ENCODE data around the gene EPS8L2.
"Not testable (repeated sequence)": the region's sequence is repeated elsewhere in the genome, so short reads cannot be mapped to it uniquely, and the experiment has no call there.

The EPS8L2 gene

DNA sequence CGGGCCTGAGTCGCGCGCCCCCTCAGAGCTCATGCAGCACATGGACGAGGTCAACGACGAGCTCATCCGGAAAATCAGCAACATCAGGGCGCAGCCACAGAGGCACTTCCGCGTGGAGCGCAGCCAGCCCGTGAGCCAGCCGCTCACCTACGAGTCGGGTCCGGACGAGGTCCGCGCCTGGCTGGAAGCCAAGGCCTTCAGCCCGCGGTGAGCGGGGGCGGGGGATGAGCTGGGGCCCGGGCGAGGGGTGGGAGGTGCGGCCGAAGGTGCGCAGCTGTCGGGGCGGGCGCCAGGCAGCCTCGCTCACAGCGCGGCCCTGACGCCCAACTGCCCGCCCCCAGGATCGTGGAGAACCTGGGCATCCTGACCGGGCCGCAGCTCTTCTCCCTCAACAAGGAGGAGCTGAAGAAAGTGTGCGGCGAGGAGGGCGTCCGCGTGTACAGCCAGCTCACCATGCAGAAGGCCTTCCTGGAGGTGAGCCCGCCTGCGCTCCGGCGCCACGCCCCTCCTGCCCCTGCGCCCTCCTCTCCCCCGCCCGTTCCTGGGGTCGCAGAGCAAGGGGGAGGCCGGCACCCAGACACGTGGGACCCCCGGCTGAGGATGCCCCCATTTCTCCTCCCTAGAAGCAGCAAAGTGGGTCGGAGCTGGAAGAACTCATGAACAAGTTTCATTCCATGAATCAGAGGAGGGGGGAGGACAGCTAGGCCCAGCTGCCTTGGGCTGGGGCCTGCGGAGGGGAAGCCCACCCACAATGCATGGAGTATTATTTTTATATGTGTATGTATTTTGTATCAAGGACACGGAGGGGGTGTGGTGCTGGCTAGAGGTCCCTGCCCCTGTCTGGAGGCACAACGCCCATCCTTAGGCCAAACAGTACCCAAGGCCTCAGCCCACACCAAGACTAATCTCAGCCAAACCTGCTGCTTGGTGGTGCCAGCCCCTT, 20.5 kb downstream of the EPS8L2 start:
- DNase-seq, result peak; percentile 71

DNA sequence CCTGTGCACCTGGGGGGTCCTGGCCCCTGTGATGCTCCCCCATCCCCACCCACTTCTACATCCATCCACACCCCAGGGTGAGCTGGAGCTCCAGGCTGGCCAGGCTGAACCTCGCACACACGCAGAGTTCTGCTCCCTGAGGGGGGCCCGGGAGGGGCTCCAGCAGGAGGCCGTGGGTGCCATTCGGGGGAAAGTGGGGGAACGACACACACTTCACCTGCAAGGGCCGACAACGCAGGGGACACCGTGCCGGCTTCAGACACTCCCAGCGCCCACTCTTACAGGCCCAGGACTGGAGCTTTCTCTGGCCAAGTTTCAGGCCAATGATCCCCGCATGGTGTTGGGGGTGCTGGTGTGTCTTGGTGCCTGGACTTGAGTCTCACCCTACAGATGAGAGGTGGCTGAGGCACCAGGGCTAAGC, 21.3 kb downstream of the EPS8L2 start:
- DNase-seq, result no peak

DNA sequence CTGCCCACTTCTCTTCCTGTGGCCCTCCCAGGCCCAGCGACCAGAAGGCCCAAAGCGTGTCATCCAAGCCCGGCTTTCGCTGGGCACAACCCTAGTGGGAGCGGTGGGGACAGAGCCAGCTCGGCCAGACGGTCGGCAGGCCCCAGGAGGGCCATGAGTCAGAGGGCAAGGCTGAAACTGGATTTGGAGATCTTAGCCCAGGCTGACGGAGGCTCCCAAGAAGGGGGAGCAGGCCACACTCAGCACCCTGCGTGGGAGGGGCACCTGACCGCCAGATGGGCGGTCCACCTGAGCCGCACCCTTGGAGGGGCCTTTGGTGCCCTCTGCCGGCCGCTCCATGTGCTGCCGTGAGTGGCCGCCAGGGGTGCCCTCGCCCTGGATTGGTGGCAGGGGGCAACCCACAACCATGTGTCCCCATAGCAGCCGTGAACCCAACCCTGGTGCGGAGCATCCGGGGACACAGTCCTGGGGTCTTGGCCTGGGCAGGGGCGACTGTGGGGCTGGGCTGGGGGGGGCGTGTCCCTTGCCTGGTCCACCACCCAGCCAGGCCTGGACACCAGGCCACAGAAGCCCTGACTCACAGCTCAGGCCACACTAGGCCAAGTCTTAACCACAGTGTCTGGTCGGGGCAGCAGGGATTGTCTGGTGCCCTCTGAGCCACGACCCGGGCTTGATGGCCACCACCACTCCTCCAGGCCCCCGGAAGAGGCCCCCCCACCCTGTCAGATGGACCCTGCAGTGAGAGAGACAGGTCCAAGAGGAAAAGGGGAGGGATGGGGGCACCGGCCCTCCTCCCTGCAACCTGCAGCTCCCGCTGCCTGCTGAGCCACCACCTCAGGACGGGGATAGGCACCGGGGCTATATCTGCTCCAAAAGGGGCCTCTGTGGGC, 22.1 kb downstream of the EPS8L2 start:
- peak; percentile 85 for DNase-seq

DNA sequence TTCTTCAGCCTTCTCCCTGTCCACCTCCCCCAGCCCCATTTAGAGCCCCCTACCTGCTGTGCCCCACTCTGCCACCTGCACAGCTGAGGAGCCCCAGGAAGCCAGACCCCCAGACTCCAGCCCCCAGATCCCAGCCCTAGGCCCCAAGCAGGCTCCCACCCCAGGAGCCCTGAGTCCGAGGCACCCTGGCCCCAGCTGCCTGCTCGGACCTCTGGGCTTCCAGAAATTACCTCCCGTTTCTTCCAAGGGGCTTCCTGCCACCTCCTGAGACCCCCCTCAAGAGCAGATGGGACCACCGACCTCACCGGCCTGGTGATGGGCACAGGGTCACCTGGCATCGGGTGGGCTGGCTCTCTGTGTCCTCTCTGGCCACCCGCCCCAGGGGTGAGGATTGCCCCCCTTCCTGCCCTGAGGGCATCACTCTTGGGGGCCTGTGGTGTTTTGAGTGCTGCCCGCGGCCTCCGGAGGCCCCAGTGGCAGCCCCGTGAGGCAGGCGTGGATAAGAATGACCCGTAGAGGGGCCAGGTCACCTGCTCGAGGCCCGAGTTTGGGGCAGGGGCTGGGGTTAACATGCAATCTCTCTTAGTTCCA, 23.0 kb downstream of the EPS8L2 start:
- no peak for DNase-seq

DNA sequence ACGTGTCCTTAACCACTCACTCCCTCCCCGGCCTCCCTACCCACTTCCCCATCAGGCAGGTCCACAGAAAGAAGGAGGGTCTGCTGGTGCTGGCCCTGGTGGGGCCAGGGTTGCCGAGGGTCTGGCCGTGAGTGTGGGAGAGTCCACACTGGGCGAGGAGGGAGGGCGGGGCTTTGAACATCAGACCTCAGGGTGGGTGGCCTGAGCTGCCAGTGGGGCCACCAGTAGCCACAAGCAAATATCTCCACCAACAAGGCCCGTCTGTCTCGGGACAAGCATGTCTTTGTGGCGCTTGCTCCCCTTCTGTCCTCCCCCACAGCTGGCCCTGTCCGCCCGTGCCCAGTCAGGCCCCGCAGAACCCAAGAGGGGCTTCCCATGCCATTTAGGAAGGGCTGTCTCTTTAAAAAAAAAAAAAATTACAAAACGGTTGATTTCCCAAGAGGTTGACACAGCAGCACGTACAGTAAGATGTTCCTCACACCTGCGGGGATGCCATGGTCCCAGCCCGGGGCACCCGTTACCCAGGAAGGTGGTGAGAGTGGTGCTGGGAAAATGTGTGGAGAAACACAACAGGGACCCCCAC, 23.6 kb downstream of the EPS8L2 start:
- no peak for DNase-seq

DNA sequence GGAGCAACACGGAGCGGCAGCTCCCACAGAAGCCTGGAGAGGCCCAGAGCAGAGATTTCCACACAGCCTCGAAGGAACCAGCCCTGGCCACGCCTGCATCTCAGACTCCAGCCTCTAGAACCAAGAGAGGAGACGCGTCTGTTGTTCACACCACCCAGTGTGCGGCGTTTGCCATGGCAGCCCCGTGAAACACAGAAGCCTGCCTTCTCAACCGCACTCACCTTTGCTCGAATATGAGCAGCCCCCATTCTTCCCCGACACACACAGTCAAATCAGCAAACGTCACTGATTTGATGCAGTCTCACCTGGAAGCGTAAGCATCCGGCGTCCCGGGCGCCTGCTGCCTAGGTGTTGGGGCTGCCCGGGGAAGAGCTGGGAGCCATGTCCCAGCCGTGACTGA, 27.0 kb downstream of the EPS8L2 start:
- no peak for DNase-seq

DNA sequence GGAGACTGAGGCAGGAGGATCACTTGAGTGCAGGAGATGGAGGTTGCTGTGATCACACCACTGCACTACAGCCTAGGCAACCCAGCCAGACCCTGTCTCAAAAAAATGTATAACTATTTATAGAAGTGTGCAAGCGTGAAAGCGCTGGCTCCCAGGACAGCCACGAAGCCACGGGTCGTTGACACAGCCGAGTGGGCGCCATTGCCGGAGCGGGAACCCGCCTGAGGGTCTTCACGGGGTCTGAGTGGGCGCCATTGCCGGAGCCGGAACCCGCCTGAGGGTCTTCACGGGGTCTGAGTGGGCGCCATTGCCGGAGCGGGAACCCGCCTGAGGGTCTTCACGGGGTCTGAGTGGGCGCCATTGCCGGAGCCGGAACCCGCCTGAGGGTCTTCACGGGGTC, 28.5 kb downstream of the EPS8L2 start:
- not testable (repeated sequence) for DNase-seq

DNA sequence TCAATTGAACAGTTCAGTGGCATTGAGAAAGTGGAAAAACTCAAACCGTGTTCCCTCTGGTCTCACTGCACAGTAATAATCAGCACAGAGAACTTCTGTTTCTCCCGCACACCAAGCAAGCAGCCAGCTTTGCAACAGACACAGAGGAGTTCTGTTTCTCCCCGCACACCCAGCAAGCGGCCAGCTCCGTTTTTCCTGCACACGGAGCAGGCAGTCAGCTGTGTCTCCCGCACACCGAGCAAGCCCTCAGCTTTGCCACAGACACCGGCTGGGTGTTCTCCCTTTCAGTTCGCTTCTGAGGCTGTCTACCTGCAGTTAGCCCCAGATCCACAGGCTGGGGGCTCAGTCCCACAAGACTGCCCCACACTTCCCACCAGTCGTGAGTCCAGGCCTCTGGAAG, 31.3 kb downstream of the EPS8L2 start:
- no peak for DNase-seq

DNA sequence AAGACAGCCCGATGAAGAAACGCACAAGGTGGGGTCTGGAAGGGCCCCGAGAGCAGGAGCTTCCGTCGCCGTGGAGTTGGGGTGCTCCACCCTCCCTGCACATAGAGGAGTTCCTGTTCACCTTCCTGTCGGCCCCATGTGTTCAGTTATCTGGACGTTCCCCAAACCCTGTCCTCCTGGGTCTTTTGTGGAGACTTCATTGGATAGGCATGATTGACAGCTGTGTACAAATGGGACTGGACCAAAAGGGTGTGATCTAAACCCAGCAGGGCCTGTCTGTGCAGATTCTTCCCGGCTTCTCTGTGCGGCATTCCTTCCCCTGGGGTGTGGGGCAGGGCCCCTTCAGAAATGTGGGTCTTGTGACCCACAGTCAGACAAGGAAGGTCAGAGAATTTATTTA, 31.9 kb downstream of the EPS8L2 start:
- DNase-seq, result peak; percentile 66

DNA sequence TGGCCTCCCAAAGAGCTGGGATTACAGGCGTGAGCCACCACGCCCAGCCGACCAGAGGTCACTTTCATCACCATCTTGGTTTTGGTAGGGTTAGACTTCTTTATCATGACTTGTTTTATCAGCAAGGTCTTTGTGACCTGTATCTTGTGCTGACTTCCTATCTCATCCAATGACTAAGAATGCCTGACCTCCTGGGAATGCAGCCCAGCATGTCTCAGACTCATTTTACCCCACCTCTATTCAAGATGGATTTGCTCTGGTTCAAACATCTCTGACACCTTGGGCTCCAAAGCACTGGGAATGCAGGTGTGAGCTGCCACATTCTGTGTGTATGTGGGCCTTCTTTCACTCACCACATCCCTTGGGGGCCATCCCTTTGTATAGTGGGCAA, 36.1 kb downstream of the EPS8L2 start:
- no peak for DNase-seq

DNA sequence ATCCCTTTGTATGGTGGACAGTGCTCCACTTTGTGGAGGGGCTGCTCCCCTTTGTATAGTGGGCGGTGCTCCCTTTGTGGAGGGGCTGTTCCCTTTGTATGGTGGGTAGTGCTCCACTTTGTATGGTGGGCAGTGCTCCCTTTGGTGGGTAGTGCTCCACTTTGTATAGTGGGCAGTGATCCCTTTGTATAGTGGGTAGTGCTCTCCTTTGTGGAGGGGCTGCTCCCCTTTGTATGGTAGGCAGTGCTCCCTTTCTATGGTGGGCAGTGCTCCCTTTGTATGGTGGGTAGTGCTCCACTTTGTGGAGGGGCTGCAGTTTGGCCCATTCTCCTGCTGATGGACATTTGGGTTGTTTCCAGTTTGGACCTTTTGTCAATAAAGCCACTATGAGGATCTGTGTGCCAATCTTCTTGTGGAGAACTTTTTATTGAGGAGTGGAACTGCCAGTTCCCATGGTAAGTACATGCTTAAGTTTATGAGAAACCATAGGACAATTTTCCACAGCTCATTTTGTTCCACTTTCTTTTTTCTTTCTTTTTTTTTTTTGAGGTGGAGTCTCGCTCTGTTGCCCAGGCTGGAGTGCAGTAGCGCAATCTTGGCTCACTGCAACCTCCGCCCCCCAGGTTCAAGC, 36.7 kb downstream of the EPS8L2 start:
- DNase-seq, result no peak

DNA sequence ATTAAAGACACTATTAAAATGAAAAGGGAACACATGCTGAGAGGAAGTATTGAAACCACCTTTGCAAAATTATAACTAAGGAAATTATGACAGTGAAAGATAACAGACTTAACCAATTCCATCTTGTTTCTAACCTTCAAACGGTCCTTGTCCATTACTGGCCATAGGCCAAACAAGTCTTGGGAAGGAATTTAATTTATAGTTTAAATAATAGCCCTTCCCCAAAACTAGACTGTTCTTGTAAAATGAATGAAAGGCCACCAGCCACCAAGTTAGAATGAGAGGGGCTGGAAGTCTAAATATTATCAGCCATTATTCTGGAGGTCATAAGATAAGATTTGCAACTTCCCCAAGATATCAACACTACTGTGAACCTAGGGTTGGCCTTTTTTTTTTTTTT, 39.4 kb downstream of the EPS8L2 start:
- DNase-seq, result peak; percentile 66

DNA sequence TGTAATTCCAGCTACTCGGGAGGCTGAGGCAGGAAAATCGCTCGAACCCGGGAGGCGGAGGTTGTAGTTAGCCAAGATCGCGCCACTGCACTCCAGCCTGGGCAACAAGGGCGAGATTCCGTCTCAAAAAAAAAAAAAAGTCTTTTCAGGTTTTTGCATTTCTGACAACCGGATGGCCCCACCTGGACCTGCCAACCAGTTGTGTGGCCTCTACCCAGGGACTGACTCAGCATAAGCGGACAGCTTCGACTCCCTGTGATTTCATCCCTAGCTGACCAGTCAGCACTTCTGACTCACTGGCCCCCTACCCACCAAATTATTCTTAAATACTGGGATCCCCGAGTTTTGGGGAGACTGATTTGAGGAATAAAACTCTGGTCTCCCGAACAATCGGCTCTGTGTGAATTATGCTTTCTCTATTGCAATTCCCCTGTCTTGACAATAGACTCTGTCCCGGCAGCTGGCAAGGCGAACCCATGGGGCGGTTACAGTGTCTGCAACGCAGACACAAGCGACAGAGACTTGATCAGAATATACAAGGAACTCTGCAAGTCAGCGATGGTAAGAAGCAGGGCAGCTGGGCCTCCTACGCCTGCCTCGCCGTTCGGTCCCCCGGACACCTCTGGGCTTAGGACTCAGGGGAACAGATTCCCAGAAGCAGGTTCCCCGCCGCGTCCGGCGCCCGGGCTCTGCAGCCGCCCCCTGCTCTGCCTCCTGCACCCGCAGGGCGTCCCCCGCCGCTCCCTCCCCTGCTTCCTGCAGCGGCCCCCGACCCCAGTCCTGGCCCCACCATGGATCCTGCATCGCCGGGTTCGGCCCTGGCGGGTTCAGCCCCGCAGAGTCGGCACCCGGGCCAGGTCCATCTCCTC, 40.5 kb downstream of the EPS8L2 start:
- DNase-seq, result peak; percentile 66

DNA sequence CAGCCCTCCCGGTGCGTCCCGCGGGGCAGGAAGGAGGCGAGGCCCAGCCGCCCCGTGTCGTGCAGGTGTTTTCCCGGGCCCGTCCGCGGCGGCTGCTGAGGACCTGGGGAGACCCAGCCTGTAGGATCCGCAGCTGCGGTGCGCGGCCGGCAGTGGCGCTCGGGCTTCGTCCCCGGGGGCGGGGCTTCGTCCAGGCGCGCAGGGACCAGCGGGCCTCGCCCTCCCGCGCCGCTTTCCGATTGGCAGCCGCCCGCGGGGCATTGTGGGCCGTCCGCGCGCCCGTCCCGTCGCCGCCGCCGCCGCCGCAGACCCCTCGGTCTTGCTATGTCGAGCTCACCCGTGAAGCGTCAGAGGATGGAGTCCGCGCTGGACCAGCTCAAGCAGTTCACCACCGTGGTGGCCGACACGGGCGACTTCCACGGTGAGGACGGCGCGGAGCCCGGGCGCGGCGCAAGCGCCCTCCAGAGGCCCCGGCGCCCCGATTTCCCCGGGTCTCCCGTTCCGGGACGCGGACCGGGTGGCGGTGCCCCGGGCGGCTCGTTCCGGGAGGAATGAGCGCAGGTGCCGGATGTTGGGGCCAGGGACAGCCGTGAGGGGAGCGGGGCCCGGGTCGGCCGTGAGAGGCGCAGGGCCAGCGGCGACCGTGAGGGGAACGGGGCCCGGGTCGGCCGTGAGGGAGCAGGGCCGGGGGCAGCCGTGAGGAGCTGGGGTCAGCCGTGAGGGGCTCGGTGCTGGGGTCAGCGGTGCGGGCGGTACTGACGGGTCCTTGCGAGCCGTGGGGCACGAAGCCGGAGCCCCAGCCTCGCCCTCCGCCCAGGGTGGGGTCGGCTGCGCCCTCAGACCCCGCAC, 41.4 kb downstream of the EPS8L2 start, which contains the start of gene TALDO1:
Gene TALDO1 (plus strand): TSS at position 307 of the 849 bp plus-strand sequence. CDS start 18 bp downstream, at position 325.
- DNase-seq, result peak; percentile 97

DNA sequence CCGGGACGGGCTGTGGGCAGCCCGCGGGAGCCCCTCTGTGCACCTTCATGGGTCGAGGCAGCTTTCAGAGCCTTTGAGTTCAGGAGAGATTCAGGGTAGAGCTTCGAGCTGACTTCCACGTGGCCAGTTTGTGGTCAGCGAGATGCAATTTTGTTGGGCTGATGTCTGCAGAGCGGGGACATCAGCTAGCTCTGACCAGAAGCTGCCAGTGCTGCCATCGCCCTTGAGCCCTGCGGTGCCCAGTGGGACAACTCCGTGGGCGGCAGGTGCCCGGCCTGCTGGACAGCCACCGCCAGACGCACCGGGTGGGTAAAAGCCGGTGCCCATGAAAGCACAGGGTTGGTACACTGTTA, 42.0 kb downstream of the EPS8L2 start:
- DNase-seq, result peak; percentile 58

DNA sequence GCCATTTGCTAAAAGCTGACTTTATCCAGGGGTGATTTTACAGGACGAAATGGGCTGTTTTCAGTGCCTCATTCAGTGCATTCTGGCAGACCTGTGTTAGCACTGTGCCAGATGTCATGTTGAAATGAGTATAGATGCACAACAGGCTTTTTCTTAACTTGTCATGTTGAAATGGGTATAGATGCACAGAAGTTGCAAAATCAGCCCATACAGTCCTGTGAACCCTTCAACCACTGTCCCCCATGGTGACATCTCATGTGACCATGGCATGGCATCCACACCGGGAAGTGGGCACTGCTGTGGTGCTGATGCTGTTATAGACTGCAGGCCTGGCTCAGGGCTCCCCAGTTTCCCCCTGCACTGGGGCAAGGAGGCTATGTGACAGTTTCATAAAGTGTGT, 43.7 kb downstream of the EPS8L2 start:
- peak; percentile 79 for DNase-seq

DNA sequence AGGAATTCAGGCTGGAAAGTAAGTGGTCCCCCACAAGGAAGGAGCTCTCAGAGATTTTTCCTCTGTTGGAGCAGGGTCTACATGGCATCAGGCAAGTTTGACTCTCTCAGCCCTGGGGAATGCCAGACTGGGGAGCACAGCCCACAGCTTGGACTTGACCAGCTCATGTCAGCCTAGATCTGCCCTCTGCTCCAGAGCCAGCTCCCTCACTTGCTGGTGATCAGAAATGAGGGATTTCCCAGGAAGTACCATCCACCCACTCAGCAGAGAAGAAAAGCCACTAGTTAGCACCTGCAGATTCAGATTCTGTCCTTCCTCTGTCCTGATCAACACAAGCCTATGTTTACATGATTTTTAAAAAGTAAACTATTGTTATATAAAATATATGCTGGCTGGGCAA, 54.2 kb downstream of the EPS8L2 start:
- DNase-seq, result no peak

DNA sequence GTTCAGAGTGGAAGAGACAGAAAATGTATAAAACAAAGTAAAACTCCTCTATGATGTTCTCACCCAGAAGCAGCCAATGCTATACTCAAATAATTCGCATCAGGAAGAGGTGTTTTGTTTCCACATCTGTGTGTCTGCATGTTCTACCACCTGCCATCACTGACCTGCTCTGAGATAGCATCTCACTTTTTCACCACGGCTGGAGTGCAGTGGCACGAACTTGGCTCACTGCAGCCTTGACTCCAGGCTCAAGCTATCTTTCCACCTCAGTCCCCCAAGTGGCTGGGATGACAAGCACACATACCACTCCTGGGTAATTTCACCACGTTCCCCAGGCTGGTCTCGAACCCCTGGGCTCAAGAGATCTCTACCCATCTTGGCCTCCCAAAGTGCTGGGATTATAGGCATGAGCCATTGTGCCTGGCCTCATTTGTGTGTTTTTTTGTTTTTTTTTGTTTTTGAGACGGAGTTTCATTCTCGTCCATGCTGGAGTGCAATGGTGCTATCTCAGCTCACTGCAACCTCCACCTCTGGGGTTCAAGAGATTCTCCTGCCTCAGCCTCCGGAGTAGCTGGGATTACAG, 55.6 kb downstream of the EPS8L2 start:
- no peak for DNase-seq

DNA sequence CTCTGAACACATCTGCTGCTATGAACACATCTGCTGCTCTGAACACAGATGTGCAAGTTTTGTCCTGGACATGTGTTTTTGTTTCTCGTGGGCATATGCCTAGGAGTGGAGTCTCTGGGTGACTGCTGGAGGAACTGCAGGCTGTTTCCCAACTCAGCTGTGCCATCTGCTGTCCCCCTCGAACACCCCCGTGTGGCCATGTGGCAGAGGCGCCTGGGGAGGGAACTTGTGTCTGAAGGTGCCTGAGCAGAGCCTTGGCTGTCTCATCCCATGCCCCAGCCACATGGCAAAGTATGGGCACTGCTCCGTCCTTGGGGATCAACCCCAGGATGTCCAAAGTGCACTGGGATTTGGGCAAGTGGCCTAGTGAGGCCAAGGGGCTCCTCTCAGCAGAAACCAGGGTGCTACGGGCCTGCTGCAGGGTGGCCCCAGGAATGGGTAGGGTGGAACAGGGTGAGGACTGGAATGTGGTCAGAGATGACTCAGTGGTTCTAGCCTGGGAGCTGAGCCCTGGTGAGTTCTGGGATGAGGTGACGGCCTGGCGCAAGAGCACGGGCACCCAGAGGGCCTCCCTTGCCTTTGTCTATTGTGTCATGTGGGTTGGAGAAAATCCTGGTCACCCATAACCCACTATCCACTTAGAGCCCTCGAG, 56.5 kb downstream of the EPS8L2 start:
- DNase-seq, result peak; percentile 88

DNA sequence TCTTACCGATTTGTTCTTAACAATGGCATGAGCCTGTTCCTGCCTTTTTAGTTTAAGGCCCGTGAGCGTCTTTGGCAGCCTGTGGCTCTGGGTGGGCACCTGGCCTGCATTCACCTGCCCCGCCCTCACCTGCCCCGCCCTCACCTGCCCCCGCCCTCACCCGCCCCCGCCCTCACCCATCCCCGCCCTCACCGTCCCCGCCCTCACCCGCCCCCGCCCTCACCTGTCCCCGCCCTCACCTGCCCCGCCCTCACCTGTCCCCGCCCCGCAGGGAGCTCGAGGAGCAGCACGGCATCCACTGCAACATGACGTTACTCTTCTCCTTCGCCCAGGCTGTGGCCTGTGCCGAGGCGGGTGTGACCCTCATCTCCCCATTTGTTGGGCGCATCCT, 57.0 kb downstream of the EPS8L2 start:
- no peak for DNase-seq
